Fibroblast of upper back skin (primary cell): ENCODE measurements around the gene CRTAC1.

Experiments
- DNase-seq: peaks from one replicate; pipeline ENCODE4 v3.0.0-alpha.2; 2013

Gene CRTAC1, protein sequence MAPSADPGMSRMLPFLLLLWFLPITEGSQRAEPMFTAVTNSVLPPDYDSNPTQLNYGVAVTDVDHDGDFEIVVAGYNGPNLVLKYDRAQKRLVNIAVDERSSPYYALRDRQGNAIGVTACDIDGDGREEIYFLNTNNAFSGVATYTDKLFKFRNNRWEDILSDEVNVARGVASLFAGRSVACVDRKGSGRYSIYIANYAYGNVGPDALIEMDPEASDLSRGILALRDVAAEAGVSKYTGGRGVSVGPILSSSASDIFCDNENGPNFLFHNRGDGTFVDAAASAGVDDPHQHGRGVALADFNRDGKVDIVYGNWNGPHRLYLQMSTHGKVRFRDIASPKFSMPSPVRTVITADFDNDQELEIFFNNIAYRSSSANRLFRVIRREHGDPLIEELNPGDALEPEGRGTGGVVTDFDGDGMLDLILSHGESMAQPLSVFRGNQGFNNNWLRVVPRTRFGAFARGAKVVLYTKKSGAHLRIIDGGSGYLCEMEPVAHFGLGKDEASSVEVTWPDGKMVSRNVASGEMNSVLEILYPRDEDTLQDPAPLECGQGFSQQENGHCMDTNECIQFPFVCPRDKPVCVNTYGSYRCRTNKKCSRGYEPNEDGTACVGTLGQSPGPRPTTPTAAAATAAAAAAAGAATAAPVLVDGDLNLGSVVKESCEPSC

DNA sequence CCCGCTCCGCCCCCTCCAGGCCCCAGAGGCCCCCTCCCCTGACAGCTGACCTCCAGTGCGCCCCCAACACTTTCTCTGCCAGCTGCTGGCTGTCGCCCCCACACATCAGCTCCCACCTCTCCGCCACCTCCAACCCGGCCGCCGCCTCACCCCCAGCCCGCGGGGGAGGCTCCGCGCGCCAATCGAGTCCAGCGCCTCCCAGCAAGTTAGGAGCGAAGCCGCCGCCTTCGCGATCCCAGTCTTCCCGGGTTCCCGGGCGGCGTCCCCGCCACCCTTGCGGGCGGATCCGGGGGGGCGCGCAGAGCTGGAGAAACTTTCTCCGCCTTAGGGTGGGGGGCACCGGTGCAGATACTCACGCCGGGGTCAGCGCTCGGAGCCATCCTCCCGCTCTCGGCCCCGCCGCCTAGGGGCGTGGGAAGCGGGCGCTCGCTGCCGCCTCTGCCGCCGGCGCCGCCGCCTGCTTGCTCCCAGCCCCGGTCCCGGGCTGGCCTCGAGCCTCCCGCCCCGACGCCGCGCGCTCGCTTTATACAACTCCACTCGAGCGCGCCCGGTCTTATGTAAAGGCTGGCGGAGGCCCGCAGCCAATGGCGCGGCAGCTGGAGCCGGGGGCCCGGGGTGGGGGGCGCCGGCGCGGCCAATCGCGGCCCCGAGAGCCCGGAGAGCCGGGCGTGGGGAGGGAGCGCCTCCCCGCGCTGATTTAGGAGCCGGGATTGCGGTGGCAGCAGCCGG, at the start of gene CRTAC1:
Gene CRTAC1 (minus strand): TSS at position 529 of the 729 bp plus-strand sequence. CDS start 149 bp downstream, at position 380.
- DNase-seq = peak; percentile 21

DNA sequence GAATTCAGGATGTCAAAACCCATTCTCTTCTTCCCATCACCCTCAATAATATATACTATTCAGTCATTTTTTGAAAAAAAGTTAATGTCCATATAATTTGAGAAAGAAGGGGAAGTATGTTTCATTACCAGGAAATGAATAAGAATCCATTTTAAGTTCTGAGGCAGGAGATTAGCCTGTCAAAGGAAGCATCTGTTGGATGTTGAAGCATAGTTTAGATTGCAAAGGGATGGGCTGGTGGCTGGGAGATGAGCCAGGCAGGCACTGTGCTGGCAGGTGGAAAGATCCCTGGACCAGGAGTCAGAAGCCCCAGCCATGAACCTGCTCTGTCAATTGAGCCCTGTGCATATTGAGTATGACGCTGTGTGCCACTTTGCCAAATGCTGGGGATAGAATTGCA, 48.4 kb upstream of the CRTAC1 start:
- no peak for DNase-seq

DNA sequence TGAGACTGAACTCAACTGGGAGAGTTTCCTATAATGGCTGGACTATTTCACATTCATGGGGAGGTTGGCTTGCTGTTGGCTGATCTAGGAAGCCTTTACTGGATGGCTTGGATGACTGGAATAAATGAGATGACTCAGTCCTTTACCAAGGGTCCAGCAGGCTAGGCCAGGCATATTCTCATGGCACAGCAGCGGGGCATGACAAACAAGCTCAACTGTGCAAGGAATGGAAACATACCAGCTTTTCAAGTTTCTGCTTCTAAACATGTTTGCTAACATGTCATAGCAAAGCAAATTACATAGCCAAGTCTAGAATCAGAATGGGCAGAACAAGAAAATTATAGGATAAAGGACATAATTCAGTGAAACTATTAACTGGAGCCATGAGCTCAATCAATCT, 46.8 kb upstream of the CRTAC1 start:
- DNase-seq = no peak

DNA sequence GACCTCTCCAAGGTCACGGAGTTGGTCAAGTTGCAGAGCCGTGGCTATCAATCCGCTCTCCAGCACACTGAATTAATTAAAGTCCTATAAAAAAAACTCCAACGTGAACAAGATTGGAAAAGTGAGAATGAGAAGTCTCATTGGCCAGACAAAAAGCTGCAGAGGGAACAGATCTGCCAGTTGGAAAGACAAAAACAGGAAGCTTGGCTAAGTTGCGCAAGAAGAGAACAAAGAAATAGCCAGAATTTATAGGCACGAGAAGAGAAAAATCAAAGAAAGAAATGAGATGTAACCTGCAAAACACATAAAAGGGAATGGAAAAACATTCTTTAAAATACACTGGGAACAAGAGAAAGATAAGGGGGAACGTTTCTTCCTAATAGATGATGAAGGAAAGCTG, 45.7 kb upstream of the CRTAC1 start:
- DNase-seq = no peak

DNA sequence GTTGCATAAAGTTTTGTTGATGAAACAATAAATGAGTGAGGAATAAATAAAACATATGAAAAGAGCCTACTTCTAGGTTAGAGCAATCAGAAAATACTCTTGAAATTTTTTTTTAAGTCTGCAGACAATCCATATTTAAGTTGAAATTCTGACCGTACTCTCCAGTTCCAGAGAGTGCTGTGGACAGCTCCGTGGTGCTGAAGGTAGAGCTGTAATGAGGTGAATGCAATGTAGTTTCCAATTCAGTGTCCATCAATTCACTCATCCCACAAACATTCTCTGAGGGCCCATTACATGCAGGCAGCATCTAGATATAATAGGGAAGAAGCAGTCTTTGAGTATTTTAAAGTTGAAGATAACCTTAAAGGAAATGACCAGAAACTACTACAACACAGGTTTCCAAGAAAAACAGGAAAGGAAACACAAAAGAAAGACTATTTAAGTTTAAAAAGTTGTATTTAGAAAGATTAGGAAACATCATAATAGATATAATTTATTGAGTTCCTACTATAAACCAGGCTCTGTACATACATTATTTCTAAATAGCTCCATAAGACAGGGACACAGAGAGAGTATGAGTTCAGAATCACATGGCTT, 44.0 kb upstream of the CRTAC1 start:
- DNase-seq = peak; percentile 9

DNA sequence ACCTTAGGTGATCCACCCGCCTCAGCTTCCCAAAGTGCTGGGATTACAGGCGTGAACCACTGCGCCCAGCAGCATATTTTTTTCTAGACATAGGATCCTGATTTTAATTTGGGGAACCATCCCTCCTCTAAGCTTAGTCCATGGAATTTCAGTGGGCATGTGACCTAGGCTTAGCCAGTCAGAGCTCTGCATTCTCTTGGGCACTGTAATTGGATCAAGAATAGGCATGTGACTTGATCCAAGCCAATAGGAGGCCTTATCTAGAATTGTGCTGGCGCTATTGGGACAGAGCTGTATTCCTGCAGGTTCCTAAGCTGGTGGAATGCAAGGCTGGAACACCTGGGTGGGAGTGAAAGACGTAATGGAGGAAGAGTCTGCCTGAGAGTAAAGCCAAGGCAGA, 36.7 kb upstream of the CRTAC1 start:
- DNase-seq = no peak

DNA sequence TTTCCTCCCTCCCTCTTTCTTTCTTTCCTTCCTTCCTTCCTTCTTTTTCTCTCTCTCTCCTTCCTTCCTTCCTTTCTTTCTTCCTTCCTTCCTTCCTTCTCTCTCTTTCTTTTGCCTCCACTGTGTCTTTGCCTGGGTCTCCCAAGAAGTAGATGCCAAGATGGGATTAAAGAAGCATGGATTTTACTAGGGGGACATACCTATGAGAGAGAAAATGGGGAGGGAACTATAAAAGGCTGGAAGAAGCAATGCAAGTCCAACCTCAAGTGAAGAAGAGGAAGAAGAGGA, 33.3 kb upstream of the CRTAC1 start:
- no peak for DNase-seq

DNA sequence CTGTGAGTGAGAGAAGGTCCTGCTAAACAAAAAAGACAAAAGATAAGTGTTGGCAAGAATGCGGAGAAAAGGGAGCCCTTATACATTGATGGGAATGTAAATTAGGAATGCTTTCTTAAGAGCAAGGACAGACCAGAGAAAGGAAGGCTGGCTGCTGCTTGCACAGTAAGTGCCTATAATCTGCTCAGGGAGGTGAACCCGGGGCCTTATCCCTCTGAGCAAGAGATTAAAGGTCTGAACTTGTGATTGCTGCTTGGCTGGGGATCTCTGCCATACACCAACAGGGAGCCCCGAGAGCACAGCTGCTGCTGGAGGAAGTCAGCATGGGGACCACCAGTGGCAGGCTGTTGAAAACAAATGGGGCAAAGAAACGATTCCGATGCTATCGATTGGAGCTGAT, 32.0 kb upstream of the CRTAC1 start:
- DNase-seq = no peak

DNA sequence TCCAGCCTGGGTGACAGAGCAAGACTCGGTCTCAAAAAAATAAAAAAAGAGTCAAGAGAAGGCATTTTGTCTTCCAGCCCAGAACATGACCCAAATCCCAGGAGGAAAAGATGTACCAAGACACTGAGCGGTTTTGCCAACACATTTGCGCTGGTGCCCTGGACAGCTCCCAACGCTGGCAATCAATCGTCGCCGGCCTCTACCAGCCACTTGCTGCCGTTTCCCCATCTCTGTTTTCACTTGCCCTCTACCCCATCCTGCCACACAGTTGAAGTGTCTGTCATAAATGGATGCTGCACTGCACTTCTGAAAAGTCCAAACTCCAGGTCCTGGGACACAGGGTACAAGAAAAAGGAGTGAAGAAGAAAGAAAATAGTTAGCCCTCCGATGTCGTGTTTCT, 29.7 kb upstream of the CRTAC1 start:
- no peak for DNase-seq

DNA sequence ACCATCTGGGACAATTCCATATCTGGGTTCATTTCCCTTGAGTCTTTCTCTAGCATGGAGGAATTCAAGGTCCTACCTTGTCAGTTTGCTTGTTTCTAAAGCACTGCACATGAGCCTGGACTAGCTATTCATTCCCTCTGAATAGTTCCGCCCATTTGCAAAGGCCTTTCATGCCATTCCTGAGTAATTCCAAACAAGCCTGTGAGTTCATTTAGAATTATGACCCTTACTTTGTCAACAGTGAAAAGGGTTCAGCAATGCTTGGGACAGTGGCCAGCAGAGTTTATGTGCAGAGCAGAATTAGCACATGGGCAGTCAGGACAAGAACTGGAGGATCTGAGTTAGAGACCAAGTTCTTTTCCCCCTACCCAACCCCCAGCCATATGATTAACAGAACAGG, 27.9 kb upstream of the CRTAC1 start:
- no peak for DNase-seq

DNA sequence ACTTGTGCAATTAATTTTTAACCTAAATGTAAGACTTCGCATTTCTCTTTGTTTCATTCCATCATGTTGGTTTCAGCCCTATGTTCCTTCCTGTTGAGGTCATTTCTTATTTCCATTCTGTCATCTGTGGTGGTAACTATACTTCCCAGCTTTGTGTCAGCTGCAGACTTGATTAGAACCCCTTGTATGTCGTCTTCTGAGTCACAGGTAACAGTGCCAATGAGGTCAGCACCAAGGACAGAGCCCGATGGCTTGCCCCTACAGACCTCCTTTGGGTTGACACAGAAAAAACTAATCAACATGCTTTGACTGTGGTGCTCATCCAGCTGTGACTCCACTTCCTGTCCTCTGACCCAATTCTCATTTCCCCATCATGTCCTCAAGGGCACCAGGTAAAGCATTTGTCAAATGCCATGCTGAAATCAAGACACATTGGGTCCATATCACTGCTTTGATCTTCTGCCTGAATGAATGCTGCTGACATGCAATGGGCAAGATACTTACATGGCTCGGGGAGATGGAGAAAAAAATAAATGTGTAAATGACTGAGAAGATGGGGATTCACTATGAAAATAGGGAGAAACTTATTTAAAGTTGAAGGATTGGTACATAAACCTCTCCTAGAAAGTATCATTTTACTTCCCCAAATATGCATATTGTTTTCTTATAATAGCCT, 25.6 kb upstream of the CRTAC1 start:
- peak; percentile 22 for DNase-seq

DNA sequence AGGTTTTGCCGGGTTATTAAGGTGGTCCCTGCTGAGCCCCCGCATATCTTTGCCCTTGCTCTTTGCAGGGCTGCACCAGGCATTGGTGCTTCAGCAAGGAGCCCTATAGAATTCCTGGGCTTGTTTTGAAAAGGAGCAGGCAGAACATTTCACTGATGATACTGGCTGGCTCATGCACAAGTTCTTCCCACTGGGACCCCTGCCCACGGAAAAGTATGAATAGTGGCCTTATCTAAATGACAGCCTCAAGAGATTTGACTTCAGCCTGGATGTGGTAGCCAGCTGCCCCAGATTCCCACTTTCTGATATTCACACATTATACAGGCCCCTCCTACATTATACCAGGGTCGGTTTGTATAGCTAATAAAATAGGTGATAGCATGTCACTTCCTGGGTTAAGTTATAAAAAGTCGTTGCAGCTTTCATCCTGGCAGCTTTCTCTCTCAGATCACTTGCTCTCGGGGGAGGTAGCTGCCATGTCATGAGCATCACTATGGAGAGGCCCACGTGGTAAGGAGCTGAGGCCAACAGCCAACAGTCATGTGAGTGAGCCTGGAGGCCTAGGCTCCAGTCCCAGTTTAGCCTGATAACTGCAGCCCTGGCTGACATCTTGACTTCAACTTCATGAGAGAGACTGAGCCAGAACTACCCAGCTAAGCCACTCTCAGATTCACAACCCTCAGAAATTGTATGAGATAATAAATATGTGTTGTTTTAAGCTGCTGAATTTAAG, 16.8 kb upstream of the CRTAC1 start:
- DNase-seq = no peak

DNA sequence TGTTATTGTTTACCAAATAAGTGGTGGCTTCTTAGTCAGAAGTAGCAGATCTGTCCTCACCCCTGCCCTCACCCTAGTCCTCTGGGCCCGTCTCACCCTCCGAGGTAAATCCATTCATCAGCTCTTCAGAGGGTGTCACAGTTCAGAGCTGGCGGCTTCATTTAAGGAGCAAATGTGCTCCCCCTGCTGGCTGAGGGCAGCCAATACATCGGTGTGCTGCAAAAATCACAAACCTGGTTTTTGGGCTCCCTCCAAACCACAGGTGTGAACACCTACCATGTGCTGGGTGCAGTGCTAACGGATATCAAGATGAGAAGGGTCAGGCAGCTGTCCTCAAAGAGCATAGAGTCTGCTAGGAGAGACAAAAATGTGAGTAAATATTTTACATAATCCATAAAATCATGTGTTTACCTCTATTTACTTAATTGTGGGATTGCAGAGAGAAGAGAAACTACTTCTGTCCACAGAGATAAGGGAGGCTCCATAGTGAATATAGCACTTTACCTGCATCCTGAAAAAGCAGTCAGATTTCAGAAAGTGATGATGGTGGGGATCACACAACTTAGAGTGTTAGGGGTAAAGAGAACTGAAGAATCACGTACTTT, 15.5 kb upstream of the CRTAC1 start:
- DNase-seq = peak; percentile 37

DNA sequence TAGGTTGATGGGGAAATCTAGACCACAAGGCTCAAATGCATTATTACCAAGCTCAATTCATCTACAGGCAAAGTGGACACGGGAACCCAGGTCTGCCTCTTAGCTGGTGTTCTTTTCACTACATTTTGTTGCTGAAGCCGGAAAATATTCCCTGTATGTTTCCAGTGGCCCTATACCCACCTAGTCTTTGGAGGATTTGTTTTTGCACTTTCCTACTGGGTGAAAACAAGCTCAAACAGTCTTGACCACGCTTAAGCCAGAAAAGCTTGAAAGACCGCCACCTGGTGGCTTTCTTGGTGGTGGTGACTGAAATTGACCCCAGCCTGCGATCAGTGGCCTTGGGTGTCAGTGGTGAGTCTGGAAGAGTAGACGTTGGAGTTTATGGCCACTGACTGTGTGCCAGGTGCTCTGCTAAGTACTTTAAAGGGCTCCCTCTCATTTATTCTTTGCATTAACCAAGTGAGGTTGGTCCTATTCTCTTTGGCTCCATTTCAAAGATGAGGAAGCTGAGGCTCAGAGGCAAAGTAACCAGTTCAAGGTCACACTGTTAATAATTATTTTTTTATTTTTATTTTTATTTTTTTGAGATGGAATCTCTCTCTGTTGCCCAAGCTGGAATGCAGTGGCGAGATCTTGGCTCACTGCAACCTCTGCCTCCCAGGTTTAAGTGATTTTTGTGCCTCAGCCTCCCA, 11.1 kb upstream of the CRTAC1 start:
- DNase-seq = peak; percentile 38

DNA sequence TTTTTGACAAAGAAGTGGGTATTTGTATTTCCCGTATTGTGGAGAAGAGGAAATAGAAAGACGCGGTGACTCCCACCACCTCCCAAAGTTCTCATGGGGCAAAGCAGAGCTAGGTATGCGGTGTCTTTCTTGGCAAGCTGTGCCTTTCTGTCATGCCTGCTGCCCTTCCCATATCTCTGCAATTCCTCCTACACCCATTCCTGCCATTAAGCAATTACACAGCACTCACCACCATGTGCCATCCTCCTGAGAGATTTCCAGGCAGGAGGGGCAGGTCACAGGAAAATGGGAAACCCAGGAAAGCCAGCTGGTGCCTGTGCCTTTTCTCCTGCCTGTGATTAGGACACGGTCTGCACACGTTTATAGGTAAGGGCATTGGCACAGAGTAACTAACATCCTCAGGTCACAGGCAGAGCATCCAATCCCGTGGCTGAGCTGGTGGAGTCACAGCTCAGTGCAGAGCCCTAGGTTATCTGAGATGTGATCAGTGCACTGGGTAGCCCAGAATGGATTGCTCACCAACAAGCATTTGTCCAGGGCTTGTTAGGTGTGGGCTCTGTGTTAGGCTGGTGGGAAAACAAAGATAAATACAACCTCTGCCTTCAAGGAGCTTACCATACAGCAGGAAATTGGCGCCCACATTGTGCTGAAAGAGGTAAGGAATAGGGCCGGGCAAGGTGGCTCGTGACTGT, 9.4 kb upstream of the CRTAC1 start:
- no peak for DNase-seq

DNA sequence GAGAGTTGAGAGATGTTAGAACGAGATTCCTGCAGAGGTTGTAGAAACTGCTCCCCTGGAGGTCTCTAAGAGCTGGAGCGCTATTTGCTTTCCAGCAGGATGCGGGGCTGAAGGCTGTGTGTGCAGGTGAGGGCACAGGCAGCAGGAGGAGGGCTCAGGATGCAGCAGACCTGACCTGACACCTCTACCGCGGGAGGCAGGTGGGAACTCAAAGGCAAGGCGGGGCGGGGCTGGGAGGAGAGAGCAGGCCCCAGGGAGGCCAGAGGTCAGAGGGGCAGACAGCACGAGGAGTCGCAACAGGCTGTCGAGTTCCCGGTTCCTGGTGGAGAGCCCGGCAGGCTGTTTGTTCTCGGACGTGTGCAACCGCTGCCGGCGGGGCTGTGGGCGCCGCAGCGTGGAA, 7.9 kb upstream of the CRTAC1 start:
- no peak for DNase-seq

DNA sequence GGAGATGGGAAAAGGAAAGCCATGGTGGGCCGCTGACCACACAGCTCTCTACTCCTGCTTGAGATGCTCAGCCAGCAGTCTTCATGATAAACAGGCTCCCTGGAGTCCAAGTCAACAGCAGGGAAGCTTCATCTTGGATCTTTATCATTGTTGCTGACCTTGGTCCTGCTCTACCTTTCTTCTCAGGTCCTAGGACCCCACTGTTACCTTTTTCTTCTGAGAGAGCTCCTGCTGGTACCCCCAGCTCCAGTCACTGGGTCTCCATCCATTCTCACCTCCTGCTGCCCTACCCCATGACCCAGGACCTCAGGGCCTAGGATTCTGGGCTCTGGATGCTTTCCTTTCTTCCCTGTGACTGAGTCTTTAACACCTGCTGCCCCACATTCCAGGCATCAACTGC, 5.2 kb upstream of the CRTAC1 start:
- no peak for DNase-seq

DNA sequence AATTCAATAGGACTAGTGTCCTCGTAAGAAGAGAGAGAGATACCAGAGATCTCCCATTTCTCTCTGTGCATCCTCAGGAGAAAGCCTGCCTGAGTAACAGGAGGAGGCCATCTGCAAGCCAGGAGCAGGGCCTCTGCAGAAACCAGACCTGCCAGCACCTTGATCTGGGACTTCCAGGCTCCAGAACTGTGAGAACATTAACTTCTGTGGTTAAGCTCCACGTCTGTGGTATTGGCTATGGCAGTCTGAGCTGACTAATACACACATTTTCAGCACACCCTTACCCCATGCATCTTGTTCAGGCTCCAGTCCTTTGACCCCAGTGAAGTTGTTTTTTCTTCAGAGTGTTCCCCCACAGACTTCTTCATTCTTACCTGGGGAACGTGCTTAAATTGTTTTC, 3.1 kb upstream of the CRTAC1 start:
- DNase-seq = no peak

DNA sequence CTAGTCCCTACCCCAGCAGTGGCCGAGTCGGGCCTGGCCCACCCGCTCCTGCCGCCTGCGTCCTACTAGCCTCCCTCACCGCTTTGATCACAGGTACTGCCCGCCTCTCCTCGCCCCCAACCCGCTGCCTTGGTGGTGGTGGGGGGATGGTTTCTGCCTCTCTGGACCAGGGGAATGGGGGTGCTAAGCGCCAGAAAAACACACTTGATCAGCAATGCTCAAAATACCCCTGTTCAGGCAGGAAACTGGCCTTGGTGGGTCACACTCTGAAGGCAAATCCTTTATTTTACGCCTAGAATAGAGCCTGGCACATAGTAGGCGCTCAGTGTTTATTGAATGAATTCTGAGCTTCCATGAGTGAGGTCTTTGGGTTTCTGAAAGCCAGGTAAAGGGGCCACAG, 1.0 kb upstream of the CRTAC1 start:
- no peak for DNase-seq

DNA sequence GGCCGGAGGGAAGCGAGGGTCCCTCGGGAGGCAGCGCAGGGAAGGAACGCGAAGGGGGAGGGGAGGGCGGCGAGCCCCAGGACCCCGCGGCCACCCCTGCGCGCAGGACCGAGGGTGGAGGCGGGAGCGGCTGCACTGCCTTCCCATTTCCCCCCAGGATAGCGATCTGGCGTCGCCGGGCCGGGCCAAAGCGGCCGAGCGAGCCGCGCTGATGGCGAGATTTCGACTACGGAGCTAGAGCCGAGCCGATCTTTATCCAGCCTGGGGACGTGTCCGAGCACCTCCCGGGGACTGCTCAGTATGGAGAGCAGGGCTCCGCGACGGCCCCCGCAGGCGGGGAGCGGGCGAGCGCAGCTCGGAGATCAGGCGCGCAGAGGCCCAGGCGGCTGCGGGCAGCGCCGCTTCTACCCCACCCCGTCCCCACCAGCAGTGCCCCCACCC, 590 bp upstream of the CRTAC1 start:
- DNase-seq = no peak
